ENCODE measurements around the gene ATP5F1B. TPM values are rescaled to one million over a fixed set of nuclear protein-coding genes. Genes with fewer than 3 reads are reported as not detected.

The ATP5F1B gene
- total RNA-seq, 1 experiment from 2014 or later: 1,064 TPM

DNA sequence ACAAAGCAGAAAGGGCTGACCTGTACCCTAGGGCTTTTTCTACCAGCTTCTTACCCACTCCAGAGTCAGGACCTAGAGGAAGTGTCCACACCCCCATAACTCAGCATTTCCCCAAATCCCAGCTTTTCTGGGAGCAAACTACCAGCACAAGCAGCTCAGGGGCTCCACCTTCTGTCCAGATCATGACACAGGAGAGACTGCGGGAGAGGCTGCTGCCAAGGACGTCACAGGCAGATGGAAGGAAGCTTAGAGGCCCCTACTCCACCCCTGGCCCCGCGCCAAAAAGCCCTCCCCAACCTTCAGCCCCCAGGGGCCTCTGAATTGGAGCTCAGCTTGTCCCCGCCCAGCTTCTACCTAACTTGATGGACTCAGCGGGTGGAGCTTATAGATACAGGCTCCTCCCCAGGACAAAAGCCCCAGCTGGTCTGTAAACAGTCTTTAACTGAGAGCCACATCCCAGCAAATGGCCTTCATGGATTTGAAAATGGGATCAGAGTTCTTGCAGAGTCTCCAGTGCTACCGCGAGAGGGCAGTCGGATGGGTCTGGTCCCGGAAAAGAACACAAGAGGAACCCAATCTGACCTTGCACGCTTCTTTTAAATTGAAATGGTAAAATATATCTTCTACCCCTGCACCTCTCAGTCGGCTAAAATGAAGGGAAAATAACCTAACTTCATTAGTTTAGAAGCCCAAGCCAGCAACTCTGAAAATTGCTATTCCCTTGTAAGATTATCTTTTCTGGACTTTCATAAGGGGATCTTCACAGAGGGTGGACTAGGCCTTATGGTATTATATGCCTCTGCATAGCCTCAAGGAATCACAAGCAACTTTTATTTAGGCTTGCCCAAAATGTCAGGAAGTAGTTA is 8.9 kb downstream of the ATP5F1B start (continued):
- TF ChIP-seq FOXP4 (CRISPR knock-in tag; IDR thresholded peaks at IDR 0.05) (no peak), PREB (CRISPR knock-in tag; IDR thresholded peaks at IDR 0.05; ENCODE audit: borderline replicate concordance) (no peak), OVOL2 (CRISPR knock-in tag; IDR thresholded peaks at IDR 0.05; ENCODE audit: borderline replicate concordance) (no peak), ETV6 (CRISPR knock-in tag; IDR thresholded peaks at IDR 0.05) (0 out of 2 replicates have a peak, but pooled peaks have one; percentile 32), CTCF (IDR thresholded peaks at IDR 0.05) (peak; percentile 41; the same call in 1 of the 2 replicates), NFYB (CRISPR knock-in tag; conservative IDR thresholded peaks at IDR 0.05; ENCODE audit: low read depth) (no peak), USF1 (CRISPR knock-in tag; IDR thresholded peaks at IDR 0.05) (no peak), FOXJ3 (CRISPR knock-in tag; IDR thresholded peaks at IDR 0.05; ENCODE audit: borderline replicate concordance) (no peak), ZNF423 (CRISPR knock-in tag; IDR thresholded peaks at IDR 0.05) (no peak), MLX (CRISPR knock-in tag; IDR thresholded peaks at IDR 0.05) (no peak), KAT7 (CRISPR knock-in tag; IDR thresholded peaks at IDR 0.05; ENCODE audit: borderline replicate concordance) (no peak)
- TF ChIP-seq, protein P1, sequence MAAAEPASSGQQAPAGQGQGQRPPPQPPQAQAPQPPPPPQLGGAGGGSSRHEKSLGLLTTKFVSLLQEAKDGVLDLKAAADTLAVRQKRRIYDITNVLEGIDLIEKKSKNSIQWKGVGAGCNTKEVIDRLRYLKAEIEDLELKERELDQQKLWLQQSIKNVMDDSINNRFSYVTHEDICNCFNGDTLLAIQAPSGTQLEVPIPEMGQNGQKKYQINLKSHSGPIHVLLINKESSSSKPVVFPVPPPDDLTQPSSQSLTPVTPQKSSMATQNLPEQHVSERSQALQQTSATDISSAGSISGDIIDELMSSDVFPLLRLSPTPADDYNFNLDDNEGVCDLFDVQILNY (CRISPR knock-in tag; IDR thresholded peaks at IDR 0.05): no peak; the same call in 1 of the 2 replicates
- TF ChIP-seq, protein P2, sequence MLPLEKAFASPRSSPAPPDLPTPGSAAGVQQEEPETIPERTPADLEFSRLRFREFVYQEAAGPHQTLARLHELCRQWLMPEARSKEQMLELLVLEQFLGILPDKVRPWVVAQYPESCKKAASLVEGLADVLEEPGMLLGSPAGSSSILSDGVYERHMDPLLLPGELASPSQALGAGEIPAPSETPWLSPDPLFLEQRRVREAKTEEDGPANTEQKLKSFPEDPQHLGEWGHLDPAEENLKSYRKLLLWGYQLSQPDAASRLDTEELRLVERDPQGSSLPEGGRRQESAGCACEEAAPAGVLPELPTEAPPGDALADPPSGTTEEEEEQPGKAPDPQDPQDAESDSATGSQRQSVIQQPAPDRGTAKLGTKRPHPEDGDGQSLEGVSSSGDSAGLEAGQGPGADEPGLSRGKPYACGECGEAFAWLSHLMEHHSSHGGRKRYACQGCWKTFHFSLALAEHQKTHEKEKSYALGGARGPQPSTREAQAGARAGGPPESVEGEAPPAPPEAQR (CRISPR knock-in tag; IDR thresholded peaks at IDR 0.05): no peak
- TF ChIP-seq, protein P3, sequence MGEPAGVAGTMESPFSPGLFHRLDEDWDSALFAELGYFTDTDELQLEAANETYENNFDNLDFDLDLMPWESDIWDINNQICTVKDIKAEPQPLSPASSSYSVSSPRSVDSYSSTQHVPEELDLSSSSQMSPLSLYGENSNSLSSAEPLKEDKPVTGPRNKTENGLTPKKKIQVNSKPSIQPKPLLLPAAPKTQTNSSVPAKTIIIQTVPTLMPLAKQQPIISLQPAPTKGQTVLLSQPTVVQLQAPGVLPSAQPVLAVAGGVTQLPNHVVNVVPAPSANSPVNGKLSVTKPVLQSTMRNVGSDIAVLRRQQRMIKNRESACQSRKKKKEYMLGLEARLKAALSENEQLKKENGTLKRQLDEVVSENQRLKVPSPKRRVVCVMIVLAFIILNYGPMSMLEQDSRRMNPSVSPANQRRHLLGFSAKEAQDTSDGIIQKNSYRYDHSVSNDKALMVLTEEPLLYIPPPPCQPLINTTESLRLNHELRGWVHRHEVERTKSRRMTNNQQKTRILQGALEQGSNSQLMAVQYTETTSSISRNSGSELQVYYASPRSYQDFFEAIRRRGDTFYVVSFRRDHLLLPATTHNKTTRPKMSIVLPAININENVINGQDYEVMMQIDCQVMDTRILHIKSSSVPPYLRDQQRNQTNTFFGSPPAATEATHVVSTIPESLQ (CRISPR knock-in tag; IDR thresholded peaks at IDR 0.05): no peak
- TF ChIP-seq, protein P4, sequence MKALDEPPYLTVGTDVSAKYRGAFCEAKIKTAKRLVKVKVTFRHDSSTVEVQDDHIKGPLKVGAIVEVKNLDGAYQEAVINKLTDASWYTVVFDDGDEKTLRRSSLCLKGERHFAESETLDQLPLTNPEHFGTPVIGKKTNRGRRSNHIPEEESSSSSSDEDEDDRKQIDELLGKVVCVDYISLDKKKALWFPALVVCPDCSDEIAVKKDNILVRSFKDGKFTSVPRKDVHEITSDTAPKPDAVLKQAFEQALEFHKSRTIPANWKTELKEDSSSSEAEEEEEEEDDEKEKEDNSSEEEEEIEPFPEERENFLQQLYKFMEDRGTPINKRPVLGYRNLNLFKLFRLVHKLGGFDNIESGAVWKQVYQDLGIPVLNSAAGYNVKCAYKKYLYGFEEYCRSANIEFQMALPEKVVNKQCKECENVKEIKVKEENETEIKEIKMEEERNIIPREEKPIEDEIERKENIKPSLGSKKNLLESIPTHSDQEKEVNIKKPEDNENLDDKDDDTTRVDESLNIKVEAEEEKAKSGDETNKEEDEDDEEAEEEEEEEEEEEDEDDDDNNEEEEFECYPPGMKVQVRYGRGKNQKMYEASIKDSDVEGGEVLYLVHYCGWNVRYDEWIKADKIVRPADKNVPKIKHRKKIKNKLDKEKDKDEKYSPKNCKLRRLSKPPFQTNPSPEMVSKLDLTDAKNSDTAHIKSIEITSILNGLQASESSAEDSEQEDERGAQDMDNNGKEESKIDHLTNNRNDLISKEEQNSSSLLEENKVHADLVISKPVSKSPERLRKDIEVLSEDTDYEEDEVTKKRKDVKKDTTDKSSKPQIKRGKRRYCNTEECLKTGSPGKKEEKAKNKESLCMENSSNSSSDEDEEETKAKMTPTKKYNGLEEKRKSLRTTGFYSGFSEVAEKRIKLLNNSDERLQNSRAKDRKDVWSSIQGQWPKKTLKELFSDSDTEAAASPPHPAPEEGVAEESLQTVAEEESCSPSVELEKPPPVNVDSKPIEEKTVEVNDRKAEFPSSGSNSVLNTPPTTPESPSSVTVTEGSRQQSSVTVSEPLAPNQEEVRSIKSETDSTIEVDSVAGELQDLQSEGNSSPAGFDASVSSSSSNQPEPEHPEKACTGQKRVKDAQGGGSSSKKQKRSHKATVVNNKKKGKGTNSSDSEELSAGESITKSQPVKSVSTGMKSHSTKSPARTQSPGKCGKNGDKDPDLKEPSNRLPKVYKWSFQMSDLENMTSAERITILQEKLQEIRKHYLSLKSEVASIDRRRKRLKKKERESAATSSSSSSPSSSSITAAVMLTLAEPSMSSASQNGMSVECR (CRISPR knock-in tag; IDR thresholded peaks at IDR 0.05; ENCODE audit: borderline replicate concordance): no peak
- TF ChIP-seq, protein P5, sequence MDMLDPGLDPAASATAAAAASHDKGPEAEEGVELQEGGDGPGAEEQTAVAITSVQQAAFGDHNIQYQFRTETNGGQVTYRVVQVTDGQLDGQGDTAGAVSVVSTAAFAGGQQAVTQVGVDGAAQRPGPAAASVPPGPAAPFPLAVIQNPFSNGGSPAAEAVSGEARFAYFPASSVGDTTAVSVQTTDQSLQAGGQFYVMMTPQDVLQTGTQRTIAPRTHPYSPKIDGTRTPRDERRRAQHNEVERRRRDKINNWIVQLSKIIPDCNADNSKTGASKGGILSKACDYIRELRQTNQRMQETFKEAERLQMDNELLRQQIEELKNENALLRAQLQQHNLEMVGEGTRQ (CRISPR knock-in tag; IDR thresholded peaks at IDR 0.05): no peak
